Glutamatergic neuron (in vitro differentiated cells): ENCODE measurements around the gene SEMA4A. TPM values are rescaled to one million over a fixed set of nuclear protein-coding genes. Genes with fewer than 3 reads are reported as not detected.

Experiments
- DNase-seq: peaks from one replicate; pipeline ENCODE4 v3.0.0; 2022
- H3K27ac Mint-ChIP-seq: one replicate; pipeline ENCODE4 v1.8.0; 2020; ENCODE audit warnings: mild to moderate bottlenecking, mixed read lengths, inconsistent platforms; ENCODE audit not compliant: unreplicated experiment
- H3K27me3 Mint-ChIP-seq: one replicate; pipeline ENCODE4 v1.8.0; 2020; ENCODE audit warnings: mild to moderate bottlenecking, moderate library complexity, mixed read lengths, inconsistent platforms; ENCODE audit not compliant: unreplicated experiment
- H3K36me3 Mint-ChIP-seq: one replicate; pipeline ENCODE4 v1.8.0; 2020; ENCODE audit warnings: mild to moderate bottlenecking, mixed read lengths, inconsistent platforms; ENCODE audit not compliant: unreplicated experiment
- H3K4me1 Mint-ChIP-seq: one replicate; pipeline ENCODE4 v1.8.0; 2020; ENCODE audit warnings: mild to moderate bottlenecking, low read depth, mixed read lengths, inconsistent platforms; ENCODE audit not compliant: unreplicated experiment
- H3K4me3 Mint-ChIP-seq: one replicate; pipeline ENCODE4 v1.8.0; 2020; ENCODE audit warnings: mild to moderate bottlenecking, mixed read lengths, inconsistent platforms; ENCODE audit not compliant: unreplicated experiment
- H3K9me3 Mint-ChIP-seq: one replicate; pipeline ENCODE4 v1.8.0; 2020; ENCODE audit warnings: mild to moderate bottlenecking, moderate library complexity, mixed read lengths, inconsistent platforms; ENCODE audit not compliant: unreplicated experiment
- long read RNA-seq: library from polyadenylated mRNA; unstranded; transcript quantifications from one replicate; pipeline ENCODE4 v2.0.0, GENCODE V29; 2020; ENCODE audit not compliant: unreplicated experiment
- total RNA-seq: library from RNA; stranded (reverse); fragmentation: NEBNext Ultra II Directional; extraction: Animal tissue kit (Norgen Biotek cat#: 25700); gene quantifications from one replicate; pipeline ENCODE4 v1.2.1, GENCODE V29; 2021; ENCODE audit not compliant: unreplicated experiment
- TF ChIP-seq, protein P1 (sequence below): fragments of 200-600 bp; sonication (generic); IDR thresholded peaks from one replicate; pipeline ENCODE4 v1.5.0; 2021; ENCODE audit not compliant: partially characterized antibody, unreplicated experiment

Gene SEMA4A
- 4.0 TPM for total RNA-seq
- long read RNA-seq = 0 reads

DNA sequence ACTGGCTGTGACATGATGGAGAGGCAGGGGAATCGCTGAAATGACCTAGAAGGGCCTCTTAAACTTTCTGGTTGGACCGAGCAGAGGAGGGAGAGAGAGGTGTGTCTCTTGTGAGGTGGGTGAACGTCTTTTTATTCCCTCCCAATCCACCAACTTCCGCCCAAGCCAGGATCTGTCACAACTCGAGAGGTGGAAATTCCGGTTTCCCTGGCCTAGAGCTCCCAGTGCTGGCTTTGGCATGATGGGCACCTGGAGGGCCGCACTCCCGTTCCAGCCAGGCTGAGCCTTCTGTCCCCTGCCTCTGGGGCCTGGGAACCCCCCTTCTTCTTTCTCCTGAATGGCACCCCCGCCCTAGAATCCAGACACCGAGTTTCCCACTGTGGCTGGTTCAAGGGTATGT, at the start of gene SEMA4A:
Gene SEMA4A, plus strand, starts transcription at position 224 of the 400 bp plus-strand sequence. CDS start 994 bp downstream, outside the sequence.
- Mint-ChIP-seq H3K27ac (no peak within 1 kb of the TSS), H3K4me1 (peaks cover 4% of the 10 kb centered on the region), H3K27me3 (peaks cover 10% of the 10 kb centered on the region), H3K4me3 (no peak within 1 kb of the TSS), H3K9me3 (peaks cover 2% of the 10 kb centered on the region), H3K36me3 (no peaks in the 10 kb centered on the region)
- DNase-seq = no peak
- TF ChIP-seq, protein P1, sequence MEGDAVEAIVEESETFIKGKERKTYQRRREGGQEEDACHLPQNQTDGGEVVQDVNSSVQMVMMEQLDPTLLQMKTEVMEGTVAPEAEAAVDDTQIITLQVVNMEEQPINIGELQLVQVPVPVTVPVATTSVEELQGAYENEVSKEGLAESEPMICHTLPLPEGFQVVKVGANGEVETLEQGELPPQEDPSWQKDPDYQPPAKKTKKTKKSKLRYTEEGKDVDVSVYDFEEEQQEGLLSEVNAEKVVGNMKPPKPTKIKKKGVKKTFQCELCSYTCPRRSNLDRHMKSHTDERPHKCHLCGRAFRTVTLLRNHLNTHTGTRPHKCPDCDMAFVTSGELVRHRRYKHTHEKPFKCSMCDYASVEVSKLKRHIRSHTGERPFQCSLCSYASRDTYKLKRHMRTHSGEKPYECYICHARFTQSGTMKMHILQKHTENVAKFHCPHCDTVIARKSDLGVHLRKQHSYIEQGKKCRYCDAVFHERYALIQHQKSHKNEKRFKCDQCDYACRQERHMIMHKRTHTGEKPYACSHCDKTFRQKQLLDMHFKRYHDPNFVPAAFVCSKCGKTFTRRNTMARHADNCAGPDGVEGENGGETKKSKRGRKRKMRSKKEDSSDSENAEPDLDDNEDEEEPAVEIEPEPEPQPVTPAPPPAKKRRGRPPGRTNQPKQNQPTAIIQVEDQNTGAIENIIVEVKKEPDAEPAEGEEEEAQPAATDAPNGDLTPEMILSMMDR = no peak

DNA sequence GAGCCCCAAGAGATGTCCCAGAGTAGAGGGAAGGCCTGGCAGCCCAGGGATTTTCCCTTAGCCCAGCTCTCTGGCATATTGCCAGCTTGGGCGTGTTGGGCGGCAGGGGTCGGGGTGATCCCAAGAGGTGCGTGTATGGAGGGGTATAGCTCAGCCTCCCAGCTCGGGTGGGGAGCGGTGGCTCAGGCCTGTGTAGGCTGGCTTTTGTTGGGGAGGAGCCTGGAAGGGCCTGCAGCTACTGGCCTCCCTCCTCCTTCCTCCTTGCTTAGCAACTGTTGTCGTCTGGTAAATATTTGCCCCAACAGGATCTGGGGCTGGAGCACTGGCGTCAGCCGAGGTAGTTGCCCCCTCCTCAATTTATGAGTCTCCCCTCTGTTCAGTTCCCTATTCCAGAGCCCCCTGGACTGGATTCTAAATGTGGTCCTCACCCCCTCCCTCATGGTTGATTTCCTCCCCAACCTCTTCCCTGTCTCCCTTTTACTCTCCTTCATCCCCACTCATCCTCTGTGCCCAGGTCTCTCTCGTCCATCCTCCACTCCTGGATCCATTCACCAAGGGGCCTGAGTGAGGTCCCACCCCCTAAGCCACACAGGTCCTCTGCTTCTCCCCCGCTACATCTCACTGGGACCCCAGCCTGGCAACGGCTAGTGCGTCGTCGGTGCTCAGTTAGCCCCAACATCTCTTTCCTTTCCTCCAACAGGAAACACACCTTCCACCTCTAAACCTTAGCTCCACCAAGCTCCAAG, 49.1 kb upstream of the SEMA4A start:
- H3K27me3 Mint-ChIP-seq = peaks cover 7% of the 10 kb centered on the region
- no peak overlapping the region for H3K27ac Mint-ChIP-seq
- peaks cover 6% of the 10 kb centered on the region for H3K9me3 Mint-ChIP-seq
- H3K4me3 Mint-ChIP-seq = peak overlapping the region; percentile 59
- no peak for DNase-seq
- no peaks in the 10 kb centered on the region for H3K36me3 Mint-ChIP-seq
- H3K4me1 Mint-ChIP-seq = peaks cover 21% of the 10 kb centered on the region
- TF ChIP-seq, protein P1 = no peak

DNA sequence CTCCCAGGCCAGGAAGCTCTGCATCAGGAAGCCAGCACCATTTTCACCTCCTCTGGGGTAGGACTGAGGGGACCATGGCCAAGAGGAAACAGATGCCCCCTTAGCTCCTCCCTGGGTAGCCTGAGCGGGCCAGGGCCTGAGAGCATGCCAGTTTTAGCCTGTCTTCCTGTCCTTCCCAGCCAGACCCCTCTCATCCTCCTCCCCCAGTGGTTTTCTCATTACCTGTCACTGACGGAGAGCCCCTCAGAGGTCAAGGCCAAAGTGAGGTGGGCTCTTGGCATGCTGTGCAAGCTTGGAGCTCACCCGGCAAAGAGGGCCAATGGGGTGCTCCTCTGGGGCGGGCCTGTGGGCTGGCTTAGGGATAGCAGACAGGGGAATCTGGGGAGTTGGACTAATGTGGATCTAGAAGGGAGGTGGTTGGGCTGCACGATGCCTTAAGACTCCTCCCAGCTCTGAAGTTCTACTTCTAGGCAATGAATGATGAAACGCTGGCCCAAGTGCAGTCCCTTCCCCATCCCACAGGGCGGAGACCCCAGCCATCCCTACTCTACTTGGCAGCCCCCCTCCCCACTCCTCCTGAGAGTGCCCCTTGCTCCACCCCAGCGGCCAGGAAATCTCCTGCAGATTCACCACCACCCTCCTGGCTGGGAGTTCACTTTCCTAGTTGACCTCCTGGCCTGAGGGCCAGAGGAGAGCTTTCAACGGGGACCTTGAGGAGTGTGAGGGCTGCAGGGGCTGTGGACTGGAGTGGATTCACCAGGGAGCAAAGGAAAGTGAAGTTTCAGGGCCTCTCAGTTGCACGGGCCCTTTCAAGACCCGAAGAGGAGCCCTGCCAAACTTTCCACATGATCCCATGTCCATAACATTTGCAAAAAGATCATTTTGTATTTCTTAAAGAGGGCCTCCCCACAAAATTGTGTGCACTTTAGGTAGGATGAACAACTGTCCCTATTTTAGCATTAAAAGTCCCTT, 48.2 kb upstream of the SEMA4A start:
- H3K27me3 Mint-ChIP-seq = peaks cover 5% of the 10 kb centered on the region
- DNase-seq = no peak
- TF ChIP-seq, protein P1 = no peak
- no peaks in the 10 kb centered on the region for H3K36me3 Mint-ChIP-seq
- no peak overlapping the region for H3K27ac Mint-ChIP-seq
- H3K9me3 Mint-ChIP-seq = peaks cover 8% of the 10 kb centered on the region
- peak overlapping the region; percentile 74 for H3K4me3 Mint-ChIP-seq
- H3K4me1 Mint-ChIP-seq = peaks cover 21% of the 10 kb centered on the region

DNA sequence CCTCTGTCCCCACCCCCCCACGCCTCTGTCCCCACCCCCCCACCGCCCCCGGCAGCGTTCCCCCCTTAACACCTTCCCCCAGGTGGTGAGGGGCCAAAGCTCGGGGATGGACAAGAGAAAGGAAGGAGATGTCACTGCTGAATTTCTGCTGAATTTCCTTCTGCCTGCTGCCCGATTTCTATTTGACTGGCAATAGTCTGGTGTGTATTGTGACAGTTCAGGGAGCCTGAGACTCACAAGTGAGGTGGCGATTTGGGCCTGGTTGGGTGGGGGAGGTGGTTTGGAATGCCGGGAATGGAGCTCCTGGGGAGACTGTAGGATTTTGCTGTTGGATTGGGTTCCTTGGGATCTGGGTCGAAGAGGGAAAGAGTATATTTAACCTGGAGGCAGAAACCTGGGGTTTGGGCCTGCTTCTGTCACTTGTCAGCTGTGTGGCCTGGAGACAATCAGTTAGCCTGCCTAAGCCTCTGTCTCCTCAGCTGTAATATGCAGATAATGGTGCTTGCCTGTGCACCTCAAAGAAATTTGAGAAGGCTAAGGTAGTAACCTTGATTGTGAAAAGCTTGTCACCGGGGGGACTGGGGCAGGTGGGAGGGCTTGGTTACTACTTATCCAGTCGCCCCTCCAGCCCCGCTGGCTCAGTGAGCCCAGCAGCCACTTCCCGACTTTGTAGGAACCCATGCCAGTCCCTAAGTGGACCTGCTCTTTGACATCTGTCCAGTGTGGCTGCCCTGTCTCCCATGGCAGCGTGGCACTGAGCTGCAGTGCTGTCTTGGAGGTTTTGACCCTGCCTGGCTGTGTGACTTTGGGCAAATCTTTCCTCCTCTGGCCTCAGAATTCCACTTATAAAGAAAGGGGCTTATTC, 46.5 kb upstream of the SEMA4A start:
- Mint-ChIP-seq H3K27ac (peak overlapping the region; percentile 26), H3K4me3 (peak overlapping the region; percentile 28), H3K36me3 (no peaks in the 10 kb centered on the region), H3K4me1 (peaks cover 16% of the 10 kb centered on the region), H3K9me3 (peaks cover 8% of the 10 kb centered on the region), H3K27me3 (peaks cover 4% of the 10 kb centered on the region)
- DNase-seq = no peak
- TF ChIP-seq, protein P1 = no peak
